Measurements from ENCODE around the gene C2CD2L. TPM values are rescaled to one million over a fixed set of nuclear protein-coding genes. Genes with fewer than 3 reads are reported as not detected.

C2CD2L gene
- total and polyA plus RNA-seq, 2 of the 13 experiments (the other 11 are each of a cell fraction or from before 2014, with no cell fraction given), result 3.7 to 5.5 TPM

- intact Hi-C loops (cut with micrococcal nuclease; ENCODE audit: unreplicated experiment) (loop anchor here (2.0 kb wide), 1 partner anchor 21 kb away; the partner anchor contains the start of gene HINFP), in situ Hi-C loops (cut with HindIII; ENCODE audit: extremely low pct_ligation_motif_present, low pct_unique_long_range_greater_than_20kb) (no loop called here)
- no peaks in the 10 kb centered on the region for H4K20me1 ChIP-seq (ENCODE audit: insufficient read depth, low read length)
- FAIRE-seq (no peak), ATAC-seq (no peak), DNase-seq (ENCODE audit: low spot score) (no peak)
- no TSS peak for BruUV-seq (replicated peaks)
- H3K27ac ChIP-seq (ENCODE audit: extremely low read length, insufficient read depth, low read length), result no peak overlapping the region
- peaks cover 32% of the 10 kb centered on the region for H3K4me1 ChIP-seq (ENCODE audit: insufficient read depth, low read length)
- no peak overlapping the region for H2AFZ ChIP-seq (ENCODE audit: low read length)
- no peak overlapping the region; the same call in 1 of the 2 replicates for H3K9ac ChIP-seq (ENCODE audit: insufficient read depth, low read depth, low read length)
- H3K9me3 ChIP-seq (ENCODE audit: low read length), result no peaks in the 10 kb centered on the region
- no peaks in the 10 kb centered on the region; a peak in 1 of 5 replicates for H3K27me3 ChIP-seq (ENCODE audit: control insufficient read depth in 1 of 2, insufficient read depth in 2 of 2, low read length in 2 of 2)
- H3K4me2 ChIP-seq (ENCODE audit: low read depth, low read length), result peak overlapping the region; percentile 96; the same call in 1 of the 2 replicates
- H3K4me3 ChIP-seq (replicated peaks in 1 of 3; ENCODE audit: insufficient read depth in 1 of 3, low read depth in 2 of 3, low read length in 3 of 3), result peak overlapping the region in 1 of 3 experiments; percentile 86; a peak in 1 of 6 replicates
- ChIA-PET CTCF (ENCODE audit: low intra/inter-chr PET ratio, low total read pairs) (no interaction called here), POLR2A (interaction anchor here (0.9 to 1.5 kb wide), 2 partner anchors 9 to 15 kb away, joined by 3 to 9 read pairs; partner anchors contain the start of gene HMBS)
- peaks cover 10 to 26% of the 10 kb centered on the region in 2 experiments; a peak in 4 of 5 replicates for H3K36me3 ChIP-seq (replicated peaks in 1 of 2; ENCODE audit: control insufficient read depth in 1 of 2, insufficient read depth in 2 of 2, low read length in 2 of 2)
- H3K79me2 ChIP-seq (ENCODE audit: insufficient read depth, low read length), result peaks cover 22% of the 10 kb centered on the region
- WGBS (ENCODE audit: low lambda C conversion rate), result 89% methylated on average over 6 of the region's 6 CpGs
- TF ChIP-seq KIAA2018 (CRISPR knock-in tag; IDR thresholded peaks at IDR 0.05; ENCODE audit: borderline replicate concordance), result no peak
- TF ChIP-seq STAT5B (CRISPR knock-in tag; IDR thresholded peaks at IDR 0.05), result no peak
- no peak for TF ChIP-seq UBTF (CRISPR knock-in tag; IDR thresholded peaks at IDR 0.05)
- TF ChIP-seq ZFP36L1 (CRISPR knock-in tag; IDR thresholded peaks at IDR 0.05), result no peak
- TF ChIP-seq TCF7L2 (IDR thresholded peaks at IDR 0.05; ENCODE audit: low read depth, low read length), result no peak
- TF ChIP-seq ZNF281 (CRISPR knock-in tag; IDR thresholded peaks at IDR 0.05; ENCODE audit: borderline replicate concordance), result no peak
- no peak for TF ChIP-seq ZNF260 (CRISPR knock-in tag; IDR thresholded peaks at IDR 0.05; ENCODE audit: borderline replicate concordance, low read depth)
- TF ChIP-seq ZNF850 (CRISPR knock-in tag; conservative IDR thresholded peaks at IDR 0.05), result no peak
- TF ChIP-seq DMAP1 (CRISPR knock-in tag; IDR thresholded peaks at IDR 0.05), result no peak
- no peak for TF ChIP-seq RFXAP (CRISPR knock-in tag; IDR thresholded peaks at IDR 0.05; ENCODE audit: borderline replicate concordance)
- TF ChIP-seq MIER3 (CRISPR knock-in tag; IDR thresholded peaks at IDR 0.05; ENCODE audit: borderline replicate concordance), result no peak
- TF ChIP-seq ZNF3 (CRISPR knock-in tag; IDR thresholded peaks at IDR 0.05), result no peak
Measured at GRCh38 chr11:119099711-119100110, 7.4 kb upstream of the C2CD2L start.

Measured in HepG2 (cell line).